ENCODE results near the gene STARD13.

STARD13 gene

GRCh38 chr13:33191425-33192210 is 93.9 kb downstream of the STARD13 start:
- TF ChIP-seq GATA2 (IDR thresholded peaks at IDR 0.05; ENCODE audit: low read depth, low read length) (peak; percentile 98), GATA3 (IDR thresholded peaks at IDR 0.05; ENCODE audit: low read depth, low read length) (peak; percentile 86)

GRCh38 chr13:33189470-33189869 is 96.1 kb downstream of the STARD13 start:
- TF ChIP-seq GATA3 (IDR thresholded peaks at IDR 0.05; ENCODE audit: low read depth, low read length) (no peak), GATA2 (IDR thresholded peaks at IDR 0.05; ENCODE audit: low read depth, low read length) (no peak)

- TF ChIP-seq GATA3 (IDR thresholded peaks at IDR 0.05; ENCODE audit: low read depth, low read length) (no peak), GATA2 (IDR thresholded peaks at IDR 0.05; ENCODE audit: low read depth, low read length) (no peak)
Observed at GRCh38 chr13:33188093-33188882, 97.3 kb downstream of the STARD13 start.

GRCh38 chr13:33186861-33187291 is 98.7 kb downstream of the STARD13 start:
- TF ChIP-seq GATA2 (IDR thresholded peaks at IDR 0.05; ENCODE audit: low read depth, low read length), result no peak
- TF ChIP-seq GATA3 (IDR thresholded peaks at IDR 0.05; ENCODE audit: low read depth, low read length), result no peak

- TF ChIP-seq GATA3 (IDR thresholded peaks at IDR 0.05; ENCODE audit: low read depth, low read length), result no peak
- no peak for TF ChIP-seq GATA2 (IDR thresholded peaks at IDR 0.05; ENCODE audit: low read depth, low read length)
Observed at GRCh38 chr13:33185853-33186252, 99.7 kb downstream of the STARD13 start.

- no peak for TF ChIP-seq GATA3 (IDR thresholded peaks at IDR 0.05; ENCODE audit: low read depth, low read length)
Observed at GRCh38 chr13:33184530-33184929, 101.0 kb downstream of the STARD13 start.

- TF ChIP-seq GATA3 (IDR thresholded peaks at IDR 0.05; ENCODE audit: low read depth, low read length), result no peak
- no peak for TF ChIP-seq GATA2 (IDR thresholded peaks at IDR 0.05; ENCODE audit: low read depth, low read length)
Observed at GRCh38 chr13:33184112-33184490, 101.5 kb downstream of the STARD13 start.

- TF ChIP-seq GATA2 (IDR thresholded peaks at IDR 0.05; ENCODE audit: low read depth, low read length), result no peak
- TF ChIP-seq GATA3 (IDR thresholded peaks at IDR 0.05; ENCODE audit: low read depth, low read length), result no peak
Observed at GRCh38 chr13:33183431-33184111, 102.0 kb downstream of the STARD13 start.

- TF ChIP-seq GATA2 (IDR thresholded peaks at IDR 0.05; ENCODE audit: low read depth, low read length) (no peak), GATA3 (IDR thresholded peaks at IDR 0.05; ENCODE audit: low read depth, low read length) (no peak)
Observed at GRCh38 chr13:33182729-33183128, 102.8 kb downstream of the STARD13 start.

- TF ChIP-seq GATA3 (IDR thresholded peaks at IDR 0.05; ENCODE audit: low read depth, low read length) (no peak), GATA2 (IDR thresholded peaks at IDR 0.05; ENCODE audit: low read depth, low read length) (no peak)
Observed at GRCh38 chr13:33181264-33181663, 104.3 kb downstream of the STARD13 start.

- TF ChIP-seq GATA2 (IDR thresholded peaks at IDR 0.05; ENCODE audit: low read depth, low read length), result no peak
- no peak for TF ChIP-seq GATA3 (IDR thresholded peaks at IDR 0.05; ENCODE audit: low read depth, low read length)
Observed at GRCh38 chr13:33180122-33180804, 105.3 kb downstream of the STARD13 start.

GRCh38 chr13:33179463-33179862 is 106.1 kb downstream of the STARD13 start:
- TF ChIP-seq GATA2 (IDR thresholded peaks at IDR 0.05; ENCODE audit: low read depth, low read length), result no peak
- no peak for TF ChIP-seq GATA3 (IDR thresholded peaks at IDR 0.05; ENCODE audit: low read depth, low read length)

GRCh38 chr13:33178209-33178840 is 107.2 kb downstream of the STARD13 start:
- TF ChIP-seq GATA3 (IDR thresholded peaks at IDR 0.05; ENCODE audit: low read depth, low read length) (no peak), GATA2 (IDR thresholded peaks at IDR 0.05; ENCODE audit: low read depth, low read length) (no peak)
